Stimulated activated CD8-positive, alpha-beta memory T cell treated with anti-CD3 and anti-CD28 coated beads, Interleukin-4, amount 100 ng/mL, for 24 hours (primary cell): ENCODE results near the gene CASP6.

Source experiments
- DNase-seq: peaks from one replicate; pipeline ENCODE4 v3.0.0-alpha.2; 2020; ENCODE audit warnings: low read depth

Gene CASP6

DNA sequence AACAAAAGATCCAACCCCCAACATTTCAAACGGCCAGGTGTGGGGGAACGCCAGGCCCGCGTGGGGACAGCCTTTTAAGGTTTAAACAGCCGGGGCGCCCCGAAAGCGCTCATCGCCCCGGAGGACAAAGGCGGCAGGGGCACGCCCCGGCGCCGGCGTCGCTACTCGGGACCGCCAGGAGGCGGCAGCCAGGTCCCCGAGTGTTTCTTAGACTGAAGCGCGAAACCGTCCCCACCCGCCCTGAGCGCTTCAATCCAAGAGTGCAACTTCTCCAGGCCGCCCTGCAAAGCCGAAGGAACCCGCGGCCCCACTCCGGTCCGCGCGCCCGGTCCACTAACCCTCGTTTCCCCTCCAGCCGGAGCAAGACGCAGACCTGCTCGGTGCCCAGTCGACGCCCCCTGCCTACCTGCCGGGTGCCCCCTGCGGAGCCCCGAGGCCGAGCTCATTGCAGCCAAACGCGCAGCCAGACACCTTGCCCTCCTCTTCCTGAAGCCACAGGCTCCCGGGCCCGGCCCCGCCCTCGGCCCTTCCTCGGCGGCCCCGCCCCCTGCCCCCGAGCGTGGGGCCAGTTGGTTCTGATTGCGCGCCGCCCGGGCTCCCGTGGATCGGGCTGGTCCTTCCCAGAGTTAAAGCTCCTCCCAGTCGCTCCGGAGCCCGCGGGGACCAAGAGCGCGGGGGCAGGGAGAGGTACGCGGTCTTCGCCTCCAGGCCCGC, at the start of gene CASP6:
Gene CASP6 (minus strand): TSS at position 496 of the 714 bp plus-strand sequence. CDS start 50 bp downstream, at position 446.
- peak; percentile 45 for DNase-seq

DNA sequence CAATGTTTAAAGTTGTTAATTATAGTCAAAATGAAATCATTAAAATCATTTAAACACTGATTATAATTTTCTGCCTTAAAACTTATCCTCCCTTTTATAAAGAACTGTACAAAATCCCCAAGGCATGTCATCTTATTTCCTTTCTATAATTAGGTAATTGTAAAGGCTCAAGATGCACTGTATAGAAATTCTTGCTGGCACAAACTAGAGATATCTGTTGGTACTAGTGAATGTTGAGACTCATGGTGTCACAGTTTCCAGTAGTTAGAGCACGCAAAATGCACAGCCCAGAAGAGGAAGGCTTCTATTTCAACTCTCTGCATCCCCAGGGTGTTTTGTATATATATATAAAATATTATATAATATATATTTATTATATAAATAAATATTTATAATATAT, 49.3 kb upstream of the CASP6 start:
- DNase-seq = no peak

DNA sequence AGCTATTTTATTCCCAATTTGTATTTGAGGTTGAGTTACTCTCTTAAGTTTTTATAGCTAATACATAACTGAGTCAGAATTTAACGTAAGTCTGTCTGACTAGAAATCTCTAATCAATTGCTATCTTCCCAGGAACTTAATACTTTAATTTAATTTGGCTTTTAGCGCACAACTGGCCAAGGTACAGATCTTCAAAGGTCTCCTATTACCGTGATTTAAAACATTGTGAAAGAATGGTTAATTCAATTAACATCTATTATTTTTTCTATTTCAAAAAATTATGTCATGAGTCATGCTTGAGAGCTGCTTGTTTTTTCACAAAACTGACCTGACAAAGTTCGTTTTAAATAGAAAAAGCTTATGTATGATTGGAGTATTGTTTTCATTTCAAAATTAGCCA, 48.6 kb upstream of the CASP6 start:
- no peak for DNase-seq

DNA sequence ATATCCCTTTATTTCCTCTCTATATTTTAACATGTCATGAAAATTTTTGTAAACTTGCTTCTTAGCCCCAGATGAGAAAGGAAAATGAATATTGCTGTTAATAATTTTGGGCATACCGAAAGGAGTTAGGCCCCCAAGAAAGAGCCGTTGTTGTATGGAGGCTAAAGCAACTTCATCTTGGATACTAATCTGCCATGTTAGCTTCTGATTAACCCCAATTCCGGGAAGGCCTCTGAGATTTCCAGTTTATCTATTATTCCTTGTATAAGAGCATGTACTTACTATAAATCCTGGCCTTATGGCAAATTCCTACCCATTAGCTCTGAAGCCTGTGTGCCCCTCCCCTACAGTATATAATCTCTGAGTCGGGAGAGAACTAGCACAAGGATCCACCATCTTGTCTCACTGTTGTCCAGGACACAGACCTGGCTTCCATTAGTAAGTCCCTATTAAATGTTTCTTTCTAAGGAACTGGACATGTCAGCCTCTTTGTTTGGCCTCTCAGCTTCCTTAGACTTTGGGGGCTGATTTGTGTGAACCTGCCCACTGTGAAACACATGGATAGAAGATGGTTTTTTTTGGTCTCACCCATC, 47.5 kb upstream of the CASP6 start:
- no peak for DNase-seq

DNA sequence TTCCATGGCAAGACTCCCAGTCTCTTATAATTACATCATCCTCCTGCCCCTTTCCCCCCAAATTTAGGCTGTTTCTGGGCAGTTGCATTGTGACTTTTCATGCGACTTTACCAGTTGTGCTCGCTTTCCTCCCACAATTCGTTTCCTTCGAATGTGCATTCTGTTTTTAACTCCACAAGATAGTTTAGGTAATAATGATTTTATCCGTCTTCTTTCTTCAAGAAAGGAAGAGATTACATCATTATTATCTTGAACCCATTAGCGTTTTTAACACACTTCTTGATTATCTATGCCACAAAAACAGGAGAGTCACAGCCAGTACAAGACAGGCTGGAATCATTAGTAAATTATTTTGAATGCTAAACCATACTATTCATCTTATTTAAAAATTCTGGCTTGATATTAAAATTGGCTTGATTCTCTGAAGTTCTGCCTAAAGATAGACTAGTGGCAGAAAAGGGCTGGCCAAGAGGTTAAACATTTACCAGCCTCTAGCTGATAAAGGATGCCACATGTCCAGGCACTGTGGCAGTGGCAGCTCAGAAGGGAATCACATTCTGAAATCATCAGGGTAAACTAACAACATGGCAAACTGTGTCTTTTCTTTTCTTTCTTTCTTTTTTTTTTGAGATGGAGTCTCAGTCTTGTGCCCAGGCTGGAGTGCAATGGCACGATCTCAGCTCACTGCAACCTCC, 46.3 kb upstream of the CASP6 start:
- no peak for DNase-seq

GRCh38 chr4:109748114-109748513, 44.9 kb upstream of the CASP6 start:
- no peak for DNase-seq

DNA sequence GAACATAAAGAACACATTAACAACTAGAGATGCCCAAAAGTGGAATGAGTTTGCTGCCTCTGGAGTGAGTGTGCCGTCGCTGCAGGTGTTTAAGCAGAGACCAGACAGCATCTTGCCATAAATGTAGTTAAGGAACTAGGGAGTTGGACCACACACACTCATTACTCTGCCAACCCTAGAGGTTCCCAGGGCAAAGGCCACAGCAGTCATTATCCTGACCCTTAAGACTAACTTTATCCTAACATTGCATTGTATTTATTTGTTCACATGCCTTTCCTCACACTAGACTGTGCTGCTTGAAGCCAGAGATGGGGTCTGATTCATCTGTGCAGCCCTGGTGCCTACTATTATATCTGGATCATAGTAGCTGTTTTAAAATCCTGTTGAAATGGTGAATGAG, 43.5 kb upstream of the CASP6 start:
- DNase-seq = no peak

DNA sequence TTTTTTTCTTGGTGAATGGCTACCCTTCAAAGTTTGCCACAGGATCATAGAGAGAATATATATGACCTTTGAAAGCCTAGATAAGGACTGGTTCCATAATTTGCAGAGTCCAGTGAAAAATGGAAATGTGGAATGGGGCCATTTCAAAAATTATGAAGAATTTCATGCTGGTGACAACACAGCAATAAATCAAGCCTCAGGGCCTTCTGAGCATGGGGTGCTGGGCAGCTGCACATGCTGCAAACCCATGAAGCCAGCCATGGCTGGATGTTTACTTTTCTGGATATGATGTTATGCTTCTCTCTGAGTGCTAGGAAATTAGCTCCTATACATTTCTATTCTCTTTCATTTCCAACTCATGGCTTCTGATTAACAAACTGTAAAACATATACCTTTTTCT, 42.6 kb upstream of the CASP6 start:
- no peak for DNase-seq

DNA sequence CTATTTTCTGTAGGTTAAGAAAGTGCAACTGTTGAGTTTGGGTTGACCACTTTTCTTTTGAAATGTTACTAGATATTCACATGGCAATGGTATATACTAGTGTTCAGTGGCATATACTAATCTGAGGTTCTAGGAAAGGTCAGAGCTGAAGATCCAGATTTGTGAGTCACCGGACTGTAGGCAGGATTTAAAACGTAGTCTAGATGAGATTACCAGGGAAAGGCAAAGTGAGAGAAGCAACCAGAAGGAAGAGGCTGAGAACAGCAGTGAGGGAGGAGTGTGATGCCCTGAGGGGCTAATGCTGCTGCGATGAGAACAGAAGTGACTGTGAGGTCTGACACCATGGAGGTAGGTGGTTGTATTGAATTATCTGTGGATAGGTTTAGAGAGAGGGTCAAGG, 36.3 kb upstream of the CASP6 start:
- DNase-seq = no peak

- DNase-seq = no peak
Observed at GRCh38 chr4:109738104-109738872, 35.0 kb upstream of the CASP6 start.

DNA sequence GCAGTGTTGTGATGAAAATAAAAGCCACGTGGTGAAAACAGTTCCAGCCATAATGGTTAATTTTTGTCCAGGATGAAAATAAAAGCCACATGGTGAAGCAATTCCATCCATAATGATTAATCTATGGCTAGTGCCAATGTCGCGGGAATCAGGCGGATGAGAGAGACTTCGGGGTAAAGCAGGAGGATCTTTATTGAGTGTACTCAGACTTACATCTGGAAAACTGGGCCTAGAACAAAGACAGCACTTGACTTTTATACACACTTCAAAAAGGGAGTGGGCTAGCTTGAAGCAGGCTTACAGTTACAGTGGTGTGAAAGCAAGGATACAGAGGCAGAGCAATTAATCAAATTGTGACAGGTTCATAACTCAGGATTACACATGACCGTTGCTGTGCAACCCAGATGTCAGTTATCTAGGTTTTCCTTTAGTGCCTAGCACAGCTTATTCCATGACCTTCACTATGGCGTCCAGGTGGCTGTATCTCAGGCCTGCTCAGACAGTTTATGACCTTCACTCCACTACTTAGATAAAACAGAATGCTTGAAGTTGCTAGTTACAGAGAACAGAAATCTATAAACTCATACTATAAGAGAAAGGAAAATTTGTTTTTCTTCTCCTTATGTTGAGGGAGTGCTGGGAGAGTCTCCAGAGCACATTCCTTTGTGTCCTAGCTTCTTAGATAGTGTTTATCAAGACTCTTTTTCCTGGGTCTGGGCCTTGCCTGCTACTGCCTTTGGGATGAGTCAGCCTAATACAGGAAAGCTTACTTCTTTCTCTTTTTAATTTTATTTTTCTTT, 32.5 kb upstream of the CASP6 start:
- DNase-seq = no peak

DNA sequence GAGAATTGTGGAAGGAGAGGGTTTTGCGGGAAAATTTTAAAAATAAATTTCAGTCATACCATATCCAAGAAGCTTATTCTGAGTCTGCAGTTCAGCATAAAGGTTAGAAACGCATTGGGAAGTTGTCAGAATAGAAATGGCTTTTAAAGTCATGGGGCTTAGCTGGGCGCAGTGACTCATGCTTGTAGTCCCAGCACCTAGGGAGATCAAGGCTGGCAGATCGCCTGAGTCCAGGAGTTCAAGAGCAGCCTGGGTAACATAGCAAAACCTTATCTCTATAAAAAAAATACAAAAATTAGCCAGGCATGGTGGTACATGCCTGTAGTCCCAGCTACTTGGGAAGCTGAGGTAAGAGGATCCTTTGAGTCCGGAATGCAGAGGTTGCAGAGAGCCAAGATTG, 30.5 kb upstream of the CASP6 start:
- no peak for DNase-seq

DNA sequence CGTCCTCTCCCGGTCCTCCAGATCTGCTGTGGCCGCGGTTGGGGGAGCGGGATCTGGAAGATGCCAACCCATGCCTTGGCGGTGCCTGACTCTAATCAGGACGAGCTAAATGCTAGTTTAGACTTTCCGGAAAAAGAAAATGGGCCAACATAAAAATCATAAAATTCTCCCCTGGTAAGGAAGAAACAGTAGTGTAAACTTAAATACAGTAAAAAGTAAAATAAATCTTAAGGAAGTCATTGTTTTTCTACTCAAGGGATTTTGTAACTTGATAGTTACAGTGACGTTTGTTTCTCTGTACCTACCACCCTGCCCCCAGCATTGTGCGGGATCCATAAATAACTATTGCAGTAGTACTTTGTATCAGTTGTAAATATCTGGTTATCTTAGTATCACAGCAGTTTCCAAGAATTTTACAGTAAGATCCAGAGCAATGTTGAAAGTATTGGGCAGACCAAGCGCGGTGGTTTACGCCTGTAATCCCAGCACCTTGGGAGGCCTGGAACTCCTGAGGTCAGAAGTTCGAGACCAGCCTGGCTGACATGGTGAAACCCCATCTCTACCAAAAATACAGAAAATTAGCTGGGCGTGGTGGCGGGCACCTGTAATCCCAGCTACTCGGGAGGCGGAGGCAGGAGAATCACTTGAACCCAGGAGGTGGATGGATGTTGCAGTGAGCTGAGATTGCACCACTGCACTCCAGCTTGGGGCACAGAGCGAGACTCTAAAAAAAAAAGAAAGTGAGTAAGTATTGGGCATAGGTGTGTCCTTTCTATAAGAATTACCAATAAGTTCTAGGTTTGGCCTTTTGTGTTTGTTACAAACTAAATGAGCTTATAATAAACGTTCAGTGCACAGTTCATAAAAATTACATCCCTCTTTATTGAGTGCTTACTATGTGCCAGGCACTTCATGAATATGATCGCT, 27.6 kb upstream of the CASP6 start:
- no peak for DNase-seq

DNA sequence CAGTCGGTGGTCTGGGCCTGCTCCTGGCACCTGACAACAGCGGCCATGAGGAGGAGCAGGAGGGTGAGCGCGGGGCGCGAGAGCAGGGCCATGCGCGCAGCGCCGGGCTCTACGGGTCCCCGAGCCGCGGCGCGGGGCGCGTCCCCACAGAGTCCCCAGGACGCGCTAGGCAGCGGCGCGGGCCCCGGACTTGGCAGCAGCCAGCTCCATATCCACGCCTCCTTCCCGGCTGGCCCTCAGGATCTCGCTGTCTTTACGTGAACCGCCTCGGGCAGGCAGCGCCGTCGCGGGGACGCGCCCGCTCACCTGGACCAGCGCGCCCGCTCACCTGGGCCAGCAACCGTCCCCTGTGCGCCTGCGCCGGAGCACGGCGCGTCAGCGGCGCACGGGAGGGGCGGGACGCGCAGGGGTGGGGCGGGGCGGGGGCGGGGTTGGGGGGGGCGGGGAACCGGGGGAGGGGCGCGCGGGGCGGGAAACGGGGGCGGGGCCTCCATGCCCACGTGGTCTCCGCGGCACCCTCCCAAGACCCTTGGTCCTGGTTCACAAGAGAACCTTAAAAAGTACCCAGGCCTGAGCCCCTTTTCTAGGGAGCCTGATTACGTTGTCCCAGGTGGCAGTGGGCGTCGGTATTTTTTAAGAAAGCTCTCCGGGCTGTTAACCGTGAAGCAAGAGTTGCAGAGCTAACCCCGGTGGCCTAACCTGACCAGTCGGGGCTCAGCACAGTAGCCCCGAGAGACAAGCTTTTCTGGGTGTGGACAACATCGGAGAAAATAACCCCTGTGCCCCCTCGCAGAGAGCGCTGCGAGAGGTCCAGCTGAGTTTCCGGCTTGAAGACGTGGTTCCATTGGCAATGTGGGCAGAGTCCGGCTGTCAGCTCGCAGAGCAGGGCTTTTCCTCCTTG, 26.7 kb upstream of the CASP6 start, which contains the start of gene PLA2G12A:
Gene PLA2G12A (minus strand): TSS at position 353 of the 901 bp plus-strand sequence. CDS start 261 bp downstream, at position 92.
- peak; percentile 56 for DNase-seq

DNA sequence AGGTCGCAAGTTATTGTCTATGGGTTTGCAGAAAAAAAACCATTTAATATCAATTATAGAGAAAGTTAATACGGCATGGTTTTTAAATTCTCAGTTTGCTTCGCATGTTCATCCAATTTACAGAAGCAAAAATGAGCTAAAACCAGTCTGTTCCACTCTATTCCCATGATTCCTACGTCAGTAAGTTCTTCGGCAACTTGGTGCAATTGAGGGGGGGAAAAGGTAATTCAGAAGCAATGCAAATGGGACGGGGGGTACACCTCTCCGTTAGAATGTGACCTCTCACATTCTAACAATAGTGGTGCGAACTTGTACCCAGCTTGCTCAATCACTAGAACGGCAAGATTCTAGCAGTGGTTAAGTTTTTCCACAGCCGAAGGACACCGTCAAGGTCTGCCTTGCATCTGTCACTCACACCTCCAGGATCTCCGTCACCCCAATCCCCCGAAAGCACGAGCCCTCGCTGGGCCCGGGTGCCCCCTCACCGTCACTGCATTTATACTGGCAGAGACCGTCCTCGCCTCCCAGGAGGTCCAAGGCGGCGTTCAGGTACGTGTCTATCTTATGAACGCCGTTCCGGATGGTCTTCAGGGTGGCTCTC, 26.0 kb upstream of the CASP6 start:
- no peak for DNase-seq

DNA sequence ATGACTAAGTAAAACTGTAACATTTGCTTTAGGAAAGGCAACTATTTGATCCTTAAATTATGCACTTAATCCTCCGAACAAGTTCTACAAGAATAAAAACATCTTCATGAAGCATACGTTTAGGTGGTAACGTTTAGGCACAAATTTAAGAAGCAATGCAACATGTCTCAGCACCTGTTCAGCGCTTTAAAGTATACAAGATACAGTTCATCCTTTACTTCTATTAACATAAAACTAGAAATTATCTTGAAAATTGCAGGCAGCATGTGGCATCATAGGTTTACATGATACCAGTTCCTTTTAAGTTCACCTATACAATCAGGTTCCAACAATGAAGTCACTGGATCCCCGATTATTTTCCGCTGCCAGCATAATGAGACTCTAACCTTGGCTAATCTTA, 25.1 kb upstream of the CASP6 start:
- no peak for DNase-seq

DNA sequence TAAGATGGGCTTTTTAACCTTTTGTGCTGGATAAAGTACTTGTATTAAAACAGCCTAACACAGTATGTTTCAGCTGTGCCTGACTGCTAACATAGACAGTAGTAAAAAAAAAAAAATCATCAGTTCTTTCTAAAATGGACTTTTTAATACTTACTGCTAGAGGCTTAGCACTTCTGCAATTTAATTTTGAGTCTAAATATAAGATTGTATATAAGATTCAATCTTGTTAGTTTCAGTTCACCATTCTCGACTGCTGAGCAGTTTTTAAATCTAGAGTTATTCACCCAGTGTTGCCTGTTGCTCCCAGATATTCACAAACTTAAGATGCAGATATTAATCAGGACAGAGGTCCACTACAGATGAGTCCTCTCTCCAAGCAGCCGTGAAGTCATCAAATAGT, 19.9 kb upstream of the CASP6 start:
- DNase-seq = no peak

DNA sequence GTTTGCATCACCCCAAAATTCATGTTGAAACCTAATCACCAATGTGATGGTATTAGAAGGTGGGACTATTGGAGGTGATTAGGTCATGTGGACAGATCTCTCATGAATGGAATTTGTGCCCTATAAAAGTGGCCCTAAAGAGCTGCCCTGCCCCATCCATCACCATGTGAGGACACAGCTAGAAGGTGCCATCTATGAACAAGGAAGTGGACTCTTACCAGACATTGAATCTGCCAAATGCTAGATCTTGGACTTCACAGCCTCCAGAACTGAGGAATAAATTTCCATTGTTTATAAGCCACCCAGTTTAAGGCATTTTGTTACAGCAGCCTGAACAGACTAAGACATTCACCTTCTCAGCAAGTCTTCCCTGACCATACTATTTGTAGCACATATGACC, 19.1 kb upstream of the CASP6 start:
- DNase-seq = no peak

- DNase-seq = no peak
Observed at GRCh38 chr4:109721033-109721432, 17.8 kb upstream of the CASP6 start.
